Calu3 (cell line): ENCODE data around the gene ALDH2. TPM values are rescaled to one million over a fixed set of nuclear protein-coding genes. Genes with fewer than 3 reads are reported as not detected.

ENCODE experiments used
- BruUV-seq: library from RNA; stranded (reverse); fragments of 400-500 nt; replicated peaks from 2 replicates; lab custom pipeline; 2021; lab: Mats Ljungman, UMichigan
- CTCF ChIA-PET: fragments of 300-600 bp; sonication (Branson Sonifier 250); formaldehyde crosslinking; loops from one replicate; lab custom pipeline; 2022; ENCODE audit warnings: antibody characterized with exemption; lab: Charles Lee
- DNase-seq: peaks from one replicate; pipeline ENCODE4 v3.0.0; 2022
- H3K27ac Mint-ChIP-seq: one replicate; pipeline ENCODE4 v1.8.0; 2022; ENCODE audit warnings: mixed read lengths; ENCODE audit not compliant: unreplicated experiment
- H3K27me3 Mint-ChIP-seq: one replicate; pipeline ENCODE4 v1.8.0; 2022; ENCODE audit warnings: mixed read lengths; ENCODE audit not compliant: unreplicated experiment
- H3K36me3 Mint-ChIP-seq: one replicate; pipeline ENCODE4 v1.8.0; 2022; ENCODE audit warnings: mild to moderate bottlenecking, moderate library complexity, mixed read lengths; ENCODE audit not compliant: insufficient read depth, unreplicated experiment
- H3K4me1 Mint-ChIP-seq: one replicate; pipeline ENCODE4 v1.8.0; 2022; ENCODE audit warnings: mild to moderate bottlenecking, low read depth, mixed read lengths; ENCODE audit not compliant: unreplicated experiment
- H3K4me3 Mint-ChIP-seq: one replicate; pipeline ENCODE4 v1.8.0; 2022; ENCODE audit warnings: mild to moderate bottlenecking, low read depth, moderate library complexity, mixed read lengths; ENCODE audit not compliant: unreplicated experiment
- H3K9me3 Mint-ChIP-seq: one replicate; pipeline ENCODE4 v1.8.0; 2022; ENCODE audit warnings: low read depth, mixed read lengths; ENCODE audit not compliant: unreplicated experiment
- intact Hi-C: fragments of 100-400 bp; cut with micrococcal nuclease; formaldehyde crosslinking; loops from one replicate; pipeline ENCODE4 v1.10.0; 2022; ENCODE audit not compliant: unreplicated experiment
- total RNA-seq: library from RNA; stranded (reverse); gene quantifications from 2 replicates; pipeline ENCODE4 v1.2.3, GENCODE V29; 2022
- TF ChIP-seq, protein P1 (sequence below): fragments of 200-600 bp; IDR thresholded peaks from one replicate; pipeline ENCODE4 v1.8.0; 2022; ENCODE audit warnings: antibody characterized with exemption; ENCODE audit not compliant: unreplicated experiment

Gene ALDH2
- total RNA-seq, 1 experiment from 2014 or later, result 152 TPM

DNA sequence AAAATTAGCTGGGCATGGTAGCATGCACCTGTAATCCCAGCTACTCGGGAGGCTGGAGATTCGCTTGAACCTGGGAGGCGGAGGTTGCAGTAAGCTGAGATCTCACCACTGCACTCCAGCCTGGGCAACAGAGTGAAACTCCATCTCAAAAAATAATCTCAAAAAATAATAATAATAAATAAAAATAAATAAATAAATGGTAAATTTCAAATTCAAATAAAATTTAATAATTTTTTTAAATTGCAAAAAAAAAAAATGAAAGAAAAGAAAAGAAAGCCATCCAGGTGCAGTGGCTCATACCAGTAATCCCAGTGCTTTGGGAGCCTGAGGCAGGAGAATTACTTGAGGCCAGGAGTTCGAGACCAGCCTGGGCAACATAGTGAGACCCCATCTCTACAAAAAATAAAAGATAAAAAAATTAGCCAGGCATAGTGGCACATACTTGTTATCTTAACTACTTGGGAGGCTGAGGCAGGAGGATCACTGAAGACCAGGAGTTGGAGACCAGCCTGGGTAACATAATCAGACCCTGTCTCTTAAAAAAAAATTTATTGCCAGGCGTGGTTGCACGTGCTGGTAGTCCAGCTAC, 36.4 kb downstream of the ALDH2 start:
- H3K36me3 Mint-ChIP-seq, result peaks cover 41% of the 10 kb centered on the region
- TF ChIP-seq, protein P1, sequence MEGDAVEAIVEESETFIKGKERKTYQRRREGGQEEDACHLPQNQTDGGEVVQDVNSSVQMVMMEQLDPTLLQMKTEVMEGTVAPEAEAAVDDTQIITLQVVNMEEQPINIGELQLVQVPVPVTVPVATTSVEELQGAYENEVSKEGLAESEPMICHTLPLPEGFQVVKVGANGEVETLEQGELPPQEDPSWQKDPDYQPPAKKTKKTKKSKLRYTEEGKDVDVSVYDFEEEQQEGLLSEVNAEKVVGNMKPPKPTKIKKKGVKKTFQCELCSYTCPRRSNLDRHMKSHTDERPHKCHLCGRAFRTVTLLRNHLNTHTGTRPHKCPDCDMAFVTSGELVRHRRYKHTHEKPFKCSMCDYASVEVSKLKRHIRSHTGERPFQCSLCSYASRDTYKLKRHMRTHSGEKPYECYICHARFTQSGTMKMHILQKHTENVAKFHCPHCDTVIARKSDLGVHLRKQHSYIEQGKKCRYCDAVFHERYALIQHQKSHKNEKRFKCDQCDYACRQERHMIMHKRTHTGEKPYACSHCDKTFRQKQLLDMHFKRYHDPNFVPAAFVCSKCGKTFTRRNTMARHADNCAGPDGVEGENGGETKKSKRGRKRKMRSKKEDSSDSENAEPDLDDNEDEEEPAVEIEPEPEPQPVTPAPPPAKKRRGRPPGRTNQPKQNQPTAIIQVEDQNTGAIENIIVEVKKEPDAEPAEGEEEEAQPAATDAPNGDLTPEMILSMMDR, result no peak
- no peaks in the 10 kb centered on the region for H3K27me3 Mint-ChIP-seq
- CTCF ChIA-PET, result no interaction called here
- H3K27ac Mint-ChIP-seq, result no peak overlapping the region
- no peak for DNase-seq
- BruUV-seq, result no TSS peak
- no peaks in the 10 kb centered on the region for H3K4me1 Mint-ChIP-seq
- H3K9me3 Mint-ChIP-seq, result no peaks in the 10 kb centered on the region
- H3K4me3 Mint-ChIP-seq, result no peak overlapping the region
- intact Hi-C loops, result no loop called here

DNA sequence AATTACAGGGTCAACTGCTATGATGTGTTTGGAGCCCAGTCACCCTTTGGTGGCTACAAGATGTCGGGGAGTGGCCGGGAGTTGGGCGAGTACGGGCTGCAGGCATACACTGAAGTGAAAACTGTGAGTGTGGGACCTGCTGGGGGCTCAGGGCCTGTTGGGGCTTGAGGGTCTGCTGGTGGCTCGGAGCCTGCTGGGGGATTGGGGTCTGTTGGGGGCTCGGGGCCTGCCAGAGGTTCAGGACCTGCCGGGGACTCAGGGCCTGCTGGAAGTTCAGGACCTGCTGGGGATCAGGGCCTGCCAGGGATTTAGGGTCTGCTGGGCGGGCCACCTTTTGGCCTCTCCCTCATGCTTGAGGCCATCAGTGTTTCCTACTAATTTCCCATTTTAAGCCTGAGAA, 37.1 kb downstream of the ALDH2 start:
- Mint-ChIP-seq H3K27ac (no peak overlapping the region), H3K36me3 (peaks cover 40% of the 10 kb centered on the region), H3K27me3 (no peaks in the 10 kb centered on the region), H3K9me3 (no peaks in the 10 kb centered on the region), H3K4me1 (no peaks in the 10 kb centered on the region), H3K4me3 (no peak overlapping the region)
- intact Hi-C loops, result no loop called here
- CTCF ChIA-PET, result interaction anchor here (0.6 kb wide), 1 partner anchor 14 kb away, joined by 4 read pairs; no protein-coding TSS in a partner anchor
- no TSS peak for BruUV-seq
- TF ChIP-seq, protein P1, result no peak
- no peak for DNase-seq

DNA sequence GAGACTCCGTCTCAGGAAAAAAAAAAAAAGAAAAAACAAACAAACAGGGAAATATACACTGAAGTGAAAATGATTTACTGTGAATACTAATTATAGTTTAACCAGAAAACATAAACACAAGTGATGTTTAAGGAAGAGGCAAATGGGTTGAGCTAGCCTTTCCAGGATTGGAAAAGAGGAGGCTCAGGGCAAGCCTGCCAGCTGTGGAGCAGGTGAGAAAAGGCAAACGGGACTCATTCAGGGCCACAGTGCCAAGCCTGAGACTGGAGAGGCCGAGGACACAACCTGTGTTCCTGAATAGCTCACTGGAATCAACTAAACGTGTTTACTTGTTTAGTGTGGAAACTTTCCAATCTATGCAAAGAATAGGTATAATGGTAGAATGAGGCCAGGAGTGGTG, 39.6 kb downstream of the ALDH2 start:
- TF ChIP-seq, protein P1, result no peak
- Mint-ChIP-seq H3K27ac (no peak overlapping the region), H3K9me3 (no peaks in the 10 kb centered on the region), H3K4me3 (no peak overlapping the region), H3K27me3 (no peaks in the 10 kb centered on the region), H3K36me3 (peaks cover 43% of the 10 kb centered on the region), H3K4me1 (peaks cover under 1% of the 10 kb centered on the region)
- no TSS peak for BruUV-seq
- DNase-seq, result no peak
- CTCF ChIA-PET, result no interaction called here
- intact Hi-C loops, result no loop called here

DNA sequence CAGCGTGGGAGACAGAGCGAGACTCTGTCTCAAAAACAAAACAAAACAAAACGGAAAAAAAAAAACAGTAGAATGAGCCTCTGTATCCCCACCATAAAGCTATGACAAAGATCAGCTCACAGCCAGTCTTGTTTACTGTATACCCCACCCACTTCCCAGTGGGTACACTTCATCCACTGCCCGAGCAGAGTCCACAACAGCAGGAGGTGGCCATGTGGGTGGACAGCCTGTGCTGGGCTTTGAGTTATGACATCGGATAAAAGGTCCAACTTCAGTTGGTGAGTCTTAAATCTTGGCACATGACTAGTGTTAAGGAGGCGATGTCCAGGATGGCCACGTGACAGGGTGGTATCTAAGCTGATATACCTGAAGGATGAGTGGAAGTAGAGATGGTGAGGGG, 40.5 kb downstream of the ALDH2 start:
- TF ChIP-seq, protein P1, result no peak
- intact Hi-C loops, result no loop called here
- peaks cover 8% of the 10 kb centered on the region for H3K4me1 Mint-ChIP-seq
- H3K36me3 Mint-ChIP-seq, result peaks cover 35% of the 10 kb centered on the region
- DNase-seq, result no peak
- no peaks in the 10 kb centered on the region for H3K27me3 Mint-ChIP-seq
- peak overlapping the region; percentile 6 for H3K27ac Mint-ChIP-seq
- BruUV-seq, result no TSS peak
- no peak overlapping the region for H3K4me3 Mint-ChIP-seq
- CTCF ChIA-PET, result interaction anchor here (0.6 to 0.7 kb wide), 3 partner anchors 39 to 169 kb away, joined by 3 to 6 read pairs (median 3); no protein-coding TSS in a partner anchor
- no peaks in the 10 kb centered on the region for H3K9me3 Mint-ChIP-seq
